Panc1 (cell line): ENCODE results near the gene LACTB. TPM values are rescaled to one million over a fixed set of nuclear protein-coding genes. Genes with fewer than 3 reads are reported as not detected.

Source experiments
- ATAC-seq: fragments of 200-7000 bp; cut with Tn5 transposase; 2 replicates; pipeline ENCODE4 v1.9.1; 2020; ENCODE audit warnings: mild to moderate bottlenecking, moderate library complexity
- BruUV-seq: library from RNA; stranded (reverse); fragments of 400-500 nt; replicated peaks from 2 replicates; lab custom pipeline; 2021; lab: Mats Ljungman, UMichigan
- CTCF ChIA-PET: fragments of 300-600 bp; sonication (Branson Sonifier 250); formaldehyde crosslinking; loops from one replicate; lab custom pipeline; 2022; ENCODE audit warnings: antibody characterized with exemption; lab: Charles Lee
- POLR2A ChIA-PET: fragments of 300-600 bp; sonication (Branson Sonifier 250); formaldehyde crosslinking; loops from one replicate; lab custom pipeline; 2022; ENCODE audit warnings: antibody characterized with exemption; lab: Charles Lee
- DNase-seq: peaks from one replicate; pipeline ENCODE4 v3.0.0-alpha.2; 2010; ENCODE audit warnings: low read depth, low spot score
- H3K27ac ChIP-seq: 2 replicates; pipeline ENCODE4 v1.5.1; 2011; ENCODE audit warnings: mild to moderate bottlenecking, low read length, inconsistent platforms
- H3K27me3 ChIP-seq: fragments of 200-500 bp; sonication (Bioruptor generic); 2 replicates; pipeline ENCODE4 v1.6.0; 2014; ENCODE audit warnings: low read length, inconsistent platforms; ENCODE audit not compliant: control insufficient read depth, insufficient read depth
- H3K36me3 ChIP-seq: fragments of 200-500 bp; sonication (Bioruptor generic); 2 replicates; pipeline ENCODE4 v1.5.1; 2014; ENCODE audit warnings: inconsistent platforms, mild to moderate bottlenecking, low read length, moderate library complexity; ENCODE audit not compliant: control insufficient read depth, insufficient read depth
- H3K4me1 ChIP-seq: 2 replicates; pipeline ENCODE4 v1.5.1; 2011; ENCODE audit warnings: inconsistent platforms, mild to moderate bottlenecking, low read length, moderate library complexity; ENCODE audit not compliant: control insufficient read depth, insufficient read depth
- H3K4me3 ChIP-seq, 2 experiments: 2 replicates each; pipeline ENCODE4 v1.5.1; 2011 to 2012; ENCODE audit warnings: low read depth in 2 of 2, low read length in 2 of 2, mild to moderate bottlenecking in 2 of 2, inconsistent platforms in 1 of 2, moderate library complexity in 1 of 2
- H3K9me3 ChIP-seq: fragments of 200-500 bp; sonication (Bioruptor generic); 2 replicates; pipeline ENCODE4 v1.5.1; 2014; ENCODE audit warnings: low read depth, mild to moderate bottlenecking, inconsistent platforms, low read length, moderate library complexity; ENCODE audit not compliant: control insufficient read depth, insufficient read depth
- POLR2AphosphoS5 ChIP-seq: IDR thresholded peaks from 2 replicates; pipeline ENCODE4 v1.6.1; 2012; ENCODE audit warnings: mild to moderate bottlenecking, low read depth, low read length, moderate library complexity
- SIN3A ChIP-seq: IDR thresholded peaks from 2 replicates; pipeline ENCODE4 v1.6.1; 2012; ENCODE audit warnings: low read depth, mild to moderate bottlenecking, low read length, moderate library complexity, borderline replicate concordance; ENCODE audit not compliant: insufficient read depth
- TCF7L2 ChIP-seq: IDR thresholded peaks from 2 replicates; pipeline ENCODE4 v1.6.1; 2011; ENCODE audit warnings: mild to moderate bottlenecking, low read depth, low read length, inconsistent platforms
- in situ Hi-C: cut with HindIII; loops from 2 replicates; pipeline ENCODE4 v1.10.0; 2016; ENCODE audit warnings: low sequenced_read_pairs, low pct_unique_long_range_greater_than_20kb
- intact Hi-C: fragments of 100-400 bp; cut with micrococcal nuclease; formaldehyde crosslinking; loops from one replicate; pipeline ENCODE4 v1.10.0; 2022; ENCODE audit not compliant: unreplicated experiment
- total RNA-seq: library from RNA; stranded (reverse); gene quantifications from one replicate; pipeline ENCODE4 v1.2.1, GENCODE V29; 2021; ENCODE audit not compliant: unreplicated experiment
- TF ChIP-seq, protein P1 (sequence below): fragments of 450-650 bp; IDR thresholded peaks from 2 replicates; pipeline ENCODE4 v1.5.1; 2017; ENCODE audit warnings: mild to moderate bottlenecking
- TF ChIP-seq, protein P2 (sequence below), 2 experiments: IDR thresholded peaks; 2 replicates each; pipeline ENCODE4 v1.6.1; 2011 to 2012; ENCODE audit warnings: low read depth in 2 of 2, control low read depth in 1 of 2, low read length in 1 of 2, mild to moderate bottlenecking in 1 of 2, moderate library complexity in 1 of 2; ENCODE audit not compliant: insufficient read depth in 1 of 2

Gene LACTB
- total RNA-seq, 1 experiment from 2014 or later = 18.4 TPM

- H3K4me3 ChIP-seq = no peak overlapping the region
- ChIA-PET CTCF (interaction anchor here (0.6 to 0.7 kb wide), 5 partner anchors 311 to 947 kb away, joined by 3 to 9 read pairs (median 4); no protein-coding TSS in a partner anchor), POLR2A (interaction anchor here (1.3 kb wide), 1 partner anchor 46 kb away, joined by 4 read pairs; no protein-coding TSS in a partner anchor)
- in situ Hi-C loops (no loop called here), intact Hi-C loops (loop anchor here (1.0 to 2.0 kb wide), 3 partner anchors 45 to 311 kb away; no protein-coding TSS in a partner anchor)
- peaks cover 7% of the 10 kb centered on the region; the same call in 1 of the 2 replicates for H3K4me1 ChIP-seq
- H3K9me3 ChIP-seq = no peaks in the 10 kb centered on the region
- DNase-seq = peak; percentile 72
- ATAC-seq = peak; percentile 97
- no peak overlapping the region for H3K27ac ChIP-seq
- no peak for TF ChIP-seq POLR2AphosphoS5
- TF ChIP-seq, protein P1, sequence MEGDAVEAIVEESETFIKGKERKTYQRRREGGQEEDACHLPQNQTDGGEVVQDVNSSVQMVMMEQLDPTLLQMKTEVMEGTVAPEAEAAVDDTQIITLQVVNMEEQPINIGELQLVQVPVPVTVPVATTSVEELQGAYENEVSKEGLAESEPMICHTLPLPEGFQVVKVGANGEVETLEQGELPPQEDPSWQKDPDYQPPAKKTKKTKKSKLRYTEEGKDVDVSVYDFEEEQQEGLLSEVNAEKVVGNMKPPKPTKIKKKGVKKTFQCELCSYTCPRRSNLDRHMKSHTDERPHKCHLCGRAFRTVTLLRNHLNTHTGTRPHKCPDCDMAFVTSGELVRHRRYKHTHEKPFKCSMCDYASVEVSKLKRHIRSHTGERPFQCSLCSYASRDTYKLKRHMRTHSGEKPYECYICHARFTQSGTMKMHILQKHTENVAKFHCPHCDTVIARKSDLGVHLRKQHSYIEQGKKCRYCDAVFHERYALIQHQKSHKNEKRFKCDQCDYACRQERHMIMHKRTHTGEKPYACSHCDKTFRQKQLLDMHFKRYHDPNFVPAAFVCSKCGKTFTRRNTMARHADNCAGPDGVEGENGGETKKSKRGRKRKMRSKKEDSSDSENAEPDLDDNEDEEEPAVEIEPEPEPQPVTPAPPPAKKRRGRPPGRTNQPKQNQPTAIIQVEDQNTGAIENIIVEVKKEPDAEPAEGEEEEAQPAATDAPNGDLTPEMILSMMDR = peak; percentile 91
- no peaks in the 10 kb centered on the region for H3K36me3 ChIP-seq
- BruUV-seq = no TSS peak
- H3K27me3 ChIP-seq = no peaks in the 10 kb centered on the region
These were observed 28.0 kb upstream of the LACTB start for GRCh38 chr15:63093486-63094205.

- in situ Hi-C loops (no loop called here), intact Hi-C loops (no loop called here)
- no TSS peak for BruUV-seq
- DNase-seq = no peak
- TF ChIP-seq POLR2AphosphoS5 (no peak), SIN3A (no peak), TCF7L2 (no peak)
- TF ChIP-seq, protein P1 = no peak
- TF ChIP-seq, protein P2, sequence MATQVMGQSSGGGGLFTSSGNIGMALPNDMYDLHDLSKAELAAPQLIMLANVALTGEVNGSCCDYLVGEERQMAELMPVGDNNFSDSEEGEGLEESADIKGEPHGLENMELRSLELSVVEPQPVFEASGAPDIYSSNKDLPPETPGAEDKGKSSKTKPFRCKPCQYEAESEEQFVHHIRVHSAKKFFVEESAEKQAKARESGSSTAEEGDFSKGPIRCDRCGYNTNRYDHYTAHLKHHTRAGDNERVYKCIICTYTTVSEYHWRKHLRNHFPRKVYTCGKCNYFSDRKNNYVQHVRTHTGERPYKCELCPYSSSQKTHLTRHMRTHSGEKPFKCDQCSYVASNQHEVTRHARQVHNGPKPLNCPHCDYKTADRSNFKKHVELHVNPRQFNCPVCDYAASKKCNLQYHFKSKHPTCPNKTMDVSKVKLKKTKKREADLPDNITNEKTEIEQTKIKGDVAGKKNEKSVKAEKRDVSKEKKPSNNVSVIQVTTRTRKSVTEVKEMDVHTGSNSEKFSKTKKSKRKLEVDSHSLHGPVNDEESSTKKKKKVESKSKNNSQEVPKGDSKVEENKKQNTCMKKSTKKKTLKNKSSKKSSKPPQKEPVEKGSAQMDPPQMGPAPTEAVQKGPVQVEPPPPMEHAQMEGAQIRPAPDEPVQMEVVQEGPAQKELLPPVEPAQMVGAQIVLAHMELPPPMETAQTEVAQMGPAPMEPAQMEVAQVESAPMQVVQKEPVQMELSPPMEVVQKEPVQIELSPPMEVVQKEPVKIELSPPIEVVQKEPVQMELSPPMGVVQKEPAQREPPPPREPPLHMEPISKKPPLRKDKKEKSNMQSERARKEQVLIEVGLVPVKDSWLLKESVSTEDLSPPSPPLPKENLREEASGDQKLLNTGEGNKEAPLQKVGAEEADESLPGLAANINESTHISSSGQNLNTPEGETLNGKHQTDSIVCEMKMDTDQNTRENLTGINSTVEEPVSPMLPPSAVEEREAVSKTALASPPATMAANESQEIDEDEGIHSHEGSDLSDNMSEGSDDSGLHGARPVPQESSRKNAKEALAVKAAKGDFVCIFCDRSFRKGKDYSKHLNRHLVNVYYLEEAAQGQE (IDR thresholded peaks at IDR 0.05; ENCODE audit: insufficient read depth in 1 of 2, low read depth in 2 of 2, low read length in 1 of 2) = no peak
- ATAC-seq = no peak
- H3K36me3 ChIP-seq = no peaks in the 10 kb centered on the region
- no peaks in the 10 kb centered on the region for H3K27me3 ChIP-seq
- H3K27ac ChIP-seq = peak overlapping the region; percentile 48
- H3K4me1 ChIP-seq = peaks cover 7% of the 10 kb centered on the region; the same call in 1 of the 2 replicates
- POLR2A ChIA-PET = interaction anchor here (1.3 kb wide), 1 partner anchor 47 kb away, joined by 4 read pairs; no protein-coding TSS in a partner anchor
- no peaks in the 10 kb centered on the region for H3K9me3 ChIP-seq
- no peak overlapping the region for H3K4me3 ChIP-seq
- CTCF ChIA-PET = interaction anchor here (0.5 to 0.7 kb wide), 4 partner anchors 311 to 400 kb away, joined by 3 to 9 read pairs (median 3); no protein-coding TSS in a partner anchor
These were observed 27.1 kb upstream of the LACTB start for GRCh38 chr15:63094495-63094931.
